Upper lobe of right lung (tissue), 1 donor: Measurements from ENCODE around the gene ATP6V1C2. TPM values are rescaled to one million over a fixed set of nuclear protein-coding genes. Genes with fewer than 3 reads are reported as not detected.
"Not testable (repeated sequence)": the region's sequence is repeated elsewhere in the genome, so short reads cannot be mapped to it uniquely, and the experiment has no call there.

Experiments used
- ATAC-seq: fragments of 200-7000 bp; cut with Tn5 transposase; one replicate; pipeline ENCODE4 v1.9.1; 2020; ENCODE audit warnings: mild to moderate bottlenecking, moderate library complexity
- DNase-seq: peaks from one replicate; pipeline ENCODE4 v3.0.0-alpha.2; 2020
- H3K27ac ChIP-seq: fragments of 200-600 bp; one replicate; pipeline ENCODE4 v1.8.0; 2022
- H3K27me3 ChIP-seq: fragments of 200-600 bp; one replicate; pipeline ENCODE4 v1.8.0; 2022; ENCODE audit warnings: mild to moderate bottlenecking
- H3K36me3 ChIP-seq: fragments of 200-600 bp; one replicate; pipeline ENCODE4 v1.8.0; 2022
- H3K4me1 ChIP-seq: fragments of 200-600 bp; one replicate; pipeline ENCODE4 v1.8.0; 2022
- H3K4me3 ChIP-seq: fragments of 200-600 bp; one replicate; pipeline ENCODE4 v1.8.0; 2022; ENCODE audit warnings: mild to moderate bottlenecking
- H3K9me3 ChIP-seq: fragments of 200-600 bp; one replicate; pipeline ENCODE4 v1.8.0; 2022
- intact Hi-C: fragments of 100-400 bp; cut with DNase I; formaldehyde crosslinking; loops from one replicate; pipeline ENCODE4 v1.11.0; 2022
- total RNA-seq: library from RNA; stranded (reverse); fragmentation: NEBNext Ultra II Directional; extraction: Animal tissue kit (Norgen Biotek cat#: 25700); gene quantifications from one replicate; pipeline ENCODE4 v1.2.1, GENCODE V29; 2021
- TF ChIP-seq, protein P1 (sequence below): fragments of 200-600 bp; IDR thresholded peaks from one replicate; pipeline ENCODE4 v1.8.0; 2022; ENCODE audit warnings: antibody characterized with exemption
- donor health status: DM: no; HTN: yes; CAD: no; lungs with severe emphysema.

Gene ATP6V1C2
- total RNA-seq, 1 donor from 2014 or later: not detected

DNA sequence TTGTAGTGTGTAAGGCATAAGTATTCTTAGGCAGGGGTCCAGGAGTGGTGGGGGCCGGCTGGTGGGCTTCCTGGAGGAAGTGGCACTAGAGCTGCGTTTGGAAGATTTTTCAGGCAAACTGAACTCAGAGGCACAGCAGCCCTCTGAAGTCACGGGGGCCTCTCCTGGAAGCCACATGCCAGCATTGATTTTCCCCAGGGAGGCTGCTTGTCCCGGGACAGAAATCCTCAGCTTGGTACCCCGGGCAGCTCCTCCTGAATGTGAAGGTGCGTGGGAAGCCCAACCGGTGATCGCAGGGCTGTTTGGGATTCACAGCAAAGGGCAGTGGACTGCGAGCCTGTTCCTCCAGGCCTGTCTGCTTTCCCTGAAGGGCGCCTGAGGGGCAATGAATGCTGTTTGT is 92.7 kb downstream of the ATP6V1C2 start:
- ATAC-seq (no peak), DNase-seq (no peak)
- H3K27me3 ChIP-seq: peaks cover 3% of the 10 kb centered on the region
- H3K27ac ChIP-seq: no peak overlapping the region
- intact Hi-C loops: no loop called here
- no peak overlapping the region for H3K4me3 ChIP-seq
- no peaks in the 10 kb centered on the region for H3K36me3 ChIP-seq
- TF ChIP-seq, protein P1, sequence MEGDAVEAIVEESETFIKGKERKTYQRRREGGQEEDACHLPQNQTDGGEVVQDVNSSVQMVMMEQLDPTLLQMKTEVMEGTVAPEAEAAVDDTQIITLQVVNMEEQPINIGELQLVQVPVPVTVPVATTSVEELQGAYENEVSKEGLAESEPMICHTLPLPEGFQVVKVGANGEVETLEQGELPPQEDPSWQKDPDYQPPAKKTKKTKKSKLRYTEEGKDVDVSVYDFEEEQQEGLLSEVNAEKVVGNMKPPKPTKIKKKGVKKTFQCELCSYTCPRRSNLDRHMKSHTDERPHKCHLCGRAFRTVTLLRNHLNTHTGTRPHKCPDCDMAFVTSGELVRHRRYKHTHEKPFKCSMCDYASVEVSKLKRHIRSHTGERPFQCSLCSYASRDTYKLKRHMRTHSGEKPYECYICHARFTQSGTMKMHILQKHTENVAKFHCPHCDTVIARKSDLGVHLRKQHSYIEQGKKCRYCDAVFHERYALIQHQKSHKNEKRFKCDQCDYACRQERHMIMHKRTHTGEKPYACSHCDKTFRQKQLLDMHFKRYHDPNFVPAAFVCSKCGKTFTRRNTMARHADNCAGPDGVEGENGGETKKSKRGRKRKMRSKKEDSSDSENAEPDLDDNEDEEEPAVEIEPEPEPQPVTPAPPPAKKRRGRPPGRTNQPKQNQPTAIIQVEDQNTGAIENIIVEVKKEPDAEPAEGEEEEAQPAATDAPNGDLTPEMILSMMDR: no peak
- H3K4me1 ChIP-seq: peaks cover 22% of the 10 kb centered on the region
- H3K9me3 ChIP-seq: no peaks in the 10 kb centered on the region

- Histone ChIP-seq H3K27me3 (peaks cover 4% of the 10 kb centered on the region), H3K36me3 (no peaks in the 10 kb centered on the region), H3K4me1 (peaks cover 22% of the 10 kb centered on the region), H3K9me3 (no peaks in the 10 kb centered on the region), H3K4me3 (no peak overlapping the region), H3K27ac (no peak overlapping the region)
- TF ChIP-seq, protein P1: no peak
- DNase-seq (no peak), ATAC-seq (no peak)
- intact Hi-C loops: no loop called here
Observed at GRCh38 chr2:10814571-10815331, 93.3 kb downstream of the ATP6V1C2 start.

DNA sequence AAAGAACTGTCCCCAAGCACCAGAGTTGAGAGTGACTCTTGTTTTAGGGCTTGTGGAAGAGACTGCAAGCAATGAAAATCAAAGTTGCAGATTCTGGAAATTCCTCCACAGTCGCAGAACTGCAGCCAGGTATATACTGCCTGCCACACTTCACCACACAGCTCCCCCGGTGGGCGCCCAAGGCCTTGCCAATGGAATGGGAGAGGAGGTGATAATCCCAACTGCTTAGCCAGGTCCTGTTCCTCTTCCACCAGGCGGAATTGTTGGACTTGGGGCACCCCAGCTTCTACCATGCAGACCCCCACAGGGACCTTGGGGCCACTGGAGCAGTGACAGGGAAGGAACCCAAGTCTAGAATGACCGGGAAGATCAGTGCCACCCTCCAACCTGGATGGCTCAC is 96.0 kb downstream of the ATP6V1C2 start:
- no peaks in the 10 kb centered on the region for H3K36me3 ChIP-seq
- TF ChIP-seq, protein P1: peak; percentile 16
- no peak overlapping the region for H3K4me3 ChIP-seq
- H3K27ac ChIP-seq: no peak overlapping the region
- no peak for ATAC-seq
- peaks cover 4% of the 10 kb centered on the region for H3K4me1 ChIP-seq
- no peaks in the 10 kb centered on the region for H3K9me3 ChIP-seq
- H3K27me3 ChIP-seq: peaks cover 4% of the 10 kb centered on the region
- no peak for DNase-seq
- intact Hi-C loops: no loop called here

- H3K27ac ChIP-seq, intact Hi-C loops: not testable (repeated sequence)
Observed at GRCh38 chr2:10818305-10818704, 96.9 kb downstream of the ATP6V1C2 start.

DNA sequence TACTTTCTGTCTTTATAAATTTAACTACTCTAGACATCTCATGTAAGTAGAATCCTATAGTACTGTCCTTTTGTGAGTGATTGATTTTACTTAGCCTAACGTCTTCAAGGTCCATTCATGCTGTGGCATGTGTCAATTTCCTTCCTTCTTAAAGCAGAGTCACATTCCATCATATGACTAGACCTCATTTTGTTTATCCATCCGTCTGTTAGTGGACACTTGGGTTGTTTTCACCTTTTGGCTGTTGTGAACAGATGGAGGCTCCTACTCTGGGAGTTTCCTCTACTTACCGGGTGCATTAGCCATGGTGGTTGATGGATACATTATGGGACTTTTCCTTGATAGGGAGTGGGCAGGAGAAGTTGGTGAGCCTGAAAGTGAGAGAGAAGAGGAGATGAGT is 97.6 kb downstream of the ATP6V1C2 start:
- H3K27ac ChIP-seq: no peak overlapping the region
- no peaks in the 10 kb centered on the region for H3K4me1 ChIP-seq
- no peaks in the 10 kb centered on the region for H3K9me3 ChIP-seq
- no peak for DNase-seq
- no peaks in the 10 kb centered on the region for H3K36me3 ChIP-seq
- ATAC-seq: no peak
- H3K4me3 ChIP-seq: no peak overlapping the region
- H3K27me3 ChIP-seq: peaks cover 4% of the 10 kb centered on the region
- intact Hi-C loops: no loop called here
- TF ChIP-seq, protein P1: no peak

More at GRCh38 chr2:10818305-10818704, 96.9 kb downstream of the ATP6V1C2 start:
- H3K4me1 ChIP-seq, H3K27me3 ChIP-seq, ATAC-seq, H3K36me3 ChIP-seq, DNase-seq, H3K9me3 ChIP-seq, H3K4me3 ChIP-seq: not testable (repeated sequence)

GRCh38 chr2:10819714-10820314 is 98.4 kb downstream of the ATP6V1C2 start:
- TF ChIP-seq, protein P1: no peak
- no peak for ATAC-seq
- Histone ChIP-seq H3K27ac (no peak overlapping the region), H3K4me3 (no peak overlapping the region), H3K36me3 (no peaks in the 10 kb centered on the region), H3K27me3 (peaks cover 4% of the 10 kb centered on the region), H3K4me1 (no peaks in the 10 kb centered on the region), H3K9me3 (no peaks in the 10 kb centered on the region)
- intact Hi-C loops: no loop called here
- no peak for DNase-seq
